Nephron (organoid): ENCODE measurements around the gene FOXA3.
A peak's percentile ranks its signal among the peaks of the same experiment; 100 is the strongest.

ENCODE experiments used
- H3K27ac Mint-ChIP-seq, 3 experiments: 2 replicates each; pipeline ENCODE4 v1.8.0; 2020; ENCODE audit warnings: mixed read lengths in 3 of 3, mild to moderate bottlenecking in 2 of 3, moderate library complexity in 1 of 3
- H3K27me3 Mint-ChIP-seq: 2 replicates; pipeline ENCODE4 v1.8.0; 2021; ENCODE audit warnings: low read depth, mild to moderate bottlenecking, moderate library complexity, mixed read lengths
- H3K36me3 Mint-ChIP-seq: 2 replicates; pipeline ENCODE4 v1.8.0; 2020; ENCODE audit warnings: low read depth, mixed read lengths
- H3K4me1 Mint-ChIP-seq: 2 replicates; pipeline ENCODE4 v1.8.0; 2020; ENCODE audit warnings: mixed read lengths
- H3K4me3 Mint-ChIP-seq, 3 experiments: 2 replicates each; pipeline ENCODE4 v1.8.0; 2020; ENCODE audit warnings: mild to moderate bottlenecking in 3 of 3, mixed read lengths in 3 of 3, moderate library complexity in 2 of 3
- H3K9me3 Mint-ChIP-seq: 2 replicates; pipeline ENCODE4 v1.8.0; 2020; ENCODE audit warnings: mixed read lengths
- TF ChIP-seq, protein P1 (sequence below), 3 experiments: fragments of 200-600 bp; sonication (generic); IDR thresholded peaks; one replicate each; pipeline ENCODE4 v1.5.0; 2021; ENCODE audit warnings: antibody characterized with exemption in 3 of 3; ENCODE audit not compliant: unreplicated experiment in 3 of 3

Gene FOXA3

DNA sequence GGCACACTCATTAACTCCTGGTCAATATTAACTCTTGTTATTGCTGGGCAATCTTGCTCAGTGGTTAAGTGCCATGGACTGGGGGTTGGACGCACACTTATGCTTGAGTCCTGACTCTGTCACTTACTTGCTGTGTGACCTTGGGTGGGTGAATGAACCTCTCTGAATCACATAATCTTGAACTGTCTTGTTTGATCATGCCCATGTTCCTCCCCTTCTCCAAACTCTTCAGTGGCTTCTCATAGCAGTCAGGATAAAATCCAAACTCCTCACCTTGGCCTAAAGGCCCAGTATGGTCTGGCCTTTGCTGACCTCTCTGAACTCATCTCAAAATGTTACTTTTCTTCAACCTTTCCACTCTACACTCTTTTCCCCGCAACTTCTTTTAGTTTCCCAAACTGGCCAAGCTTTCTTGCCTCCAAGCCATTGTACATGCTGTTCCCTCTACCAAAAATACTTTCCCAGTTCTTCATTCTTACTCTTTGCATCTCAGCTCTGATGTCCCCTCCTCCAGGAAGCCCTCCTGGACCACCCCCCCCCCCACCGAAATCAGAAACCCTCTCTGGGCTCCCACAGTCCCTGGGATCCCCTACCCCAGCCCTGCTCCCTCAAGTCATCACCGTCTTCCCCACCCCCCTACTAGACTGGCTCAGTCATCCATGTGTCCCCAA is 35.9 kb downstream of the FOXA3 start:
- peaks cover 19% of the 10 kb centered on the region for H3K27me3 Mint-ChIP-seq
- TF ChIP-seq, protein P1, sequence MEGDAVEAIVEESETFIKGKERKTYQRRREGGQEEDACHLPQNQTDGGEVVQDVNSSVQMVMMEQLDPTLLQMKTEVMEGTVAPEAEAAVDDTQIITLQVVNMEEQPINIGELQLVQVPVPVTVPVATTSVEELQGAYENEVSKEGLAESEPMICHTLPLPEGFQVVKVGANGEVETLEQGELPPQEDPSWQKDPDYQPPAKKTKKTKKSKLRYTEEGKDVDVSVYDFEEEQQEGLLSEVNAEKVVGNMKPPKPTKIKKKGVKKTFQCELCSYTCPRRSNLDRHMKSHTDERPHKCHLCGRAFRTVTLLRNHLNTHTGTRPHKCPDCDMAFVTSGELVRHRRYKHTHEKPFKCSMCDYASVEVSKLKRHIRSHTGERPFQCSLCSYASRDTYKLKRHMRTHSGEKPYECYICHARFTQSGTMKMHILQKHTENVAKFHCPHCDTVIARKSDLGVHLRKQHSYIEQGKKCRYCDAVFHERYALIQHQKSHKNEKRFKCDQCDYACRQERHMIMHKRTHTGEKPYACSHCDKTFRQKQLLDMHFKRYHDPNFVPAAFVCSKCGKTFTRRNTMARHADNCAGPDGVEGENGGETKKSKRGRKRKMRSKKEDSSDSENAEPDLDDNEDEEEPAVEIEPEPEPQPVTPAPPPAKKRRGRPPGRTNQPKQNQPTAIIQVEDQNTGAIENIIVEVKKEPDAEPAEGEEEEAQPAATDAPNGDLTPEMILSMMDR (IDR thresholded peaks at IDR 0.05; ENCODE audit: unreplicated experiment in 3 of 3), result no peak
- peaks cover 31% of the 10 kb centered on the region for H3K36me3 Mint-ChIP-seq
- H3K27ac Mint-ChIP-seq, result no peak overlapping the region
- no peaks in the 10 kb centered on the region for H3K9me3 Mint-ChIP-seq
- H3K4me3 Mint-ChIP-seq, result peak overlapping the region; percentile 41 to 78 (median 78)
- H3K4me1 Mint-ChIP-seq, result peaks cover 5% of the 10 kb centered on the region

DNA sequence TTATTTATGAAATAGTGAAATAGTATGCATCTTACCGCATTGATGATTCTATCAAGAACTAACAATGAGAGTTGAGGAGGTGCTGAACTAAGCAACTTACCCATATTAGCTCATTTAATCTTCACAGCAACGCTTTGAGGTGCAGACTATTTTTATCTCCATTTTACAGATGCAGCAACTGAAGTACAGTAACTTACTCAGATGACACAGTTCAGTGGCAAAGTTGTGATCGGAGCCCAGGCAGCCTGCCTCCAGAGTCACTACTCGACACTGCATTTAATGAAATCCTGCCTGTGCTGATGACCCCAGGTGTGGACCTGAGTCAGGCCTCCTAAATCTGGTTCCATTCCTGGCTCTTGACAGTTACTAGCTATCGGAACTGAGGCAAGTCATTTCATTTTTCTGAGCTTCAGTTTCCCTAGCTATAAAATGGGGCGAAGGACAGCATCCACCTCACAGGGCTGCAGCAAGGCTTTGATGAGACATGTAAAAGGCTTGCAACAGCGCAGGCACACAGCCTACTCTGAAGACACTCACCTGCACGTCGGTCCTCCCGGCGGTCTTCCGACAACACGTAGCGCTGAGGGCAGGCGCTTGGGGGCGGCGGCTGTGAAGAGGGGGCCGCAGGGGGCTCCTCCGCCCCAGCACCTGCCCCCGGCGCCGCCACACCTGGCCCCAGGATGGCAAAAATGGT is 36.8 kb downstream of the FOXA3 start:
- Mint-ChIP-seq H3K4me3 (peak overlapping the region; percentile 55 to 78 (median 78)), H3K27ac (no peak overlapping the region), H3K36me3 (peaks cover 23% of the 10 kb centered on the region), H3K9me3 (no peaks in the 10 kb centered on the region), H3K27me3 (peaks cover 19% of the 10 kb centered on the region), H3K4me1 (peaks cover 5% of the 10 kb centered on the region)
- TF ChIP-seq, protein P1 (IDR thresholded peaks at IDR 0.05; ENCODE audit: unreplicated experiment in 3 of 3), result no peak

DNA sequence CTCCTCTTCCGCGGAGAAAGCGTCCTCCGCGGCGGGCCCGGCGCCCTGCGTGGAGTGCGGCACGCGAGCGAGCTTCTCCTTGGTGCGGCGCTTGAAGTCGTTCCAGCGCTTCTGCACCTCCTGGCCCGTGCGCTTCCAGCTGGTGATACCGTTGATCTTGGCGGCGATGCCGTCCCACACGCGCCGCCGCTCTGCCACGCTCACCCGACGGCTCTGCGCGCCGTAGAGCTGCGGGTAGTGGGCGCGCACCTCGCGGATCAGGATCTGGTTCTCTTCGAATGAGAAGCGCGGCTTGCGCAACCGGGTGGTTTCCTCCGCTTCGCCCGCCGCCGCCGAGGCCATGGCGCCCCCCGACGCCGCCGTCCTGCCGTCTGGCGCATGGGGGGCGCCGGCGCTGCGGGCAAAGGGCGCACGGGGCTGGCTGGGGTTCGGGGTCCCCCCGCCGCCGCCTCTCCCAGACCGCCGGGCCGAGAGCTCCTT is 37.3 kb downstream of the FOXA3 start:
- peaks cover 23% of the 10 kb centered on the region for H3K36me3 Mint-ChIP-seq
- H3K27me3 Mint-ChIP-seq, result peaks cover 19% of the 10 kb centered on the region
- H3K27ac Mint-ChIP-seq, result no peak overlapping the region
- TF ChIP-seq, protein P1 (IDR thresholded peaks at IDR 0.05; ENCODE audit: unreplicated experiment in 3 of 3), result no peak
- H3K4me1 Mint-ChIP-seq, result peaks cover 5% of the 10 kb centered on the region
- H3K4me3 Mint-ChIP-seq, result peak overlapping the region; percentile 37 to 60 (median 52)
- no peaks in the 10 kb centered on the region for H3K9me3 Mint-ChIP-seq

DNA sequence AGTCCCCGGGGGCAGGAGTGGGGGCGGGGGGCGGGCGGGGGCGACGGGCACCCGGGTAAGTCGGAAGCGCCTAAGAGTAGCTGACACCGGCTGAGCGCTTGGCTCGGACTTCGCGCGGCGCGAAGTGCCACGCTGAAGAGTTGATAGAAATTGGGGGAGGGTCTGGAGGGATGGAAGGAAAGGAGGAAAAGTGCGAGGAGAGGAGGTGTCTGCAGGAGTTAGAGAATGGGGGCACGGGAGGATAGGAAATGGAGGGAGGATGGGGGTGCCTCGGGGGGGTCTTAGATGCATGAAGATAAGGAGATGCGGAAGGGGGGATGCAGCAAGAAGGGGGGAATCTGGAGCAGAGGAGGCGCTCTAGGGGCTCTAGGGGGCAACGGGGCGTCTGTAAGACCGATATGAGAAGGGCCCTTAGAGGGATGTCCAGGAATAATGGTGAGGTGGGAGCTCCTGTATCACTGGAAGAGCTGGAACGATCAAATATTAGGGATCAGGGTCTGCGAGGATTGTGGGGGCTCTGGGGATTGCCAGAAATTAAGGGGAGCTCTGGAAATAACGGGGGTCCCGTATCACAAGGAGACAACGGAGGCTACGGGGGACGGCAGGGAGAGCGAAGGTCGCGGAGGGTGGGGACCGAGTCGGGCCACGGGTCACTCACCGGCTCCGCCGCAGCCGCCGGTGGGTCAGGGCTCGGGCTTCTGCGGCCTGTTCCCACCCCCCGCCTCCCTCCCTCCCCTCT is 38.0 kb downstream of the FOXA3 start, which contains the start of gene MYPOP:
Gene MYPOP (minus strand): TSS at position 702 of the 739 bp plus-strand sequence. CDS start 840 bp downstream, outside the sequence.
- H3K27ac Mint-ChIP-seq, result peak within 1 kb of the TSS in 2 of 3 experiments; percentile 56 to 68
- H3K9me3 Mint-ChIP-seq, result no peaks in the 10 kb centered on the region
- TF ChIP-seq, protein P1 (IDR thresholded peaks at IDR 0.05; ENCODE audit: unreplicated experiment in 3 of 3), result no peak
- H3K4me3 Mint-ChIP-seq, result peak within 1 kb of the TSS; percentile 90 to 98 (median 97)
- peaks cover 5% of the 10 kb centered on the region for H3K4me1 Mint-ChIP-seq
- H3K27me3 Mint-ChIP-seq, result peaks cover 19% of the 10 kb centered on the region
- peaks cover 23% of the 10 kb centered on the region for H3K36me3 Mint-ChIP-seq

DNA sequence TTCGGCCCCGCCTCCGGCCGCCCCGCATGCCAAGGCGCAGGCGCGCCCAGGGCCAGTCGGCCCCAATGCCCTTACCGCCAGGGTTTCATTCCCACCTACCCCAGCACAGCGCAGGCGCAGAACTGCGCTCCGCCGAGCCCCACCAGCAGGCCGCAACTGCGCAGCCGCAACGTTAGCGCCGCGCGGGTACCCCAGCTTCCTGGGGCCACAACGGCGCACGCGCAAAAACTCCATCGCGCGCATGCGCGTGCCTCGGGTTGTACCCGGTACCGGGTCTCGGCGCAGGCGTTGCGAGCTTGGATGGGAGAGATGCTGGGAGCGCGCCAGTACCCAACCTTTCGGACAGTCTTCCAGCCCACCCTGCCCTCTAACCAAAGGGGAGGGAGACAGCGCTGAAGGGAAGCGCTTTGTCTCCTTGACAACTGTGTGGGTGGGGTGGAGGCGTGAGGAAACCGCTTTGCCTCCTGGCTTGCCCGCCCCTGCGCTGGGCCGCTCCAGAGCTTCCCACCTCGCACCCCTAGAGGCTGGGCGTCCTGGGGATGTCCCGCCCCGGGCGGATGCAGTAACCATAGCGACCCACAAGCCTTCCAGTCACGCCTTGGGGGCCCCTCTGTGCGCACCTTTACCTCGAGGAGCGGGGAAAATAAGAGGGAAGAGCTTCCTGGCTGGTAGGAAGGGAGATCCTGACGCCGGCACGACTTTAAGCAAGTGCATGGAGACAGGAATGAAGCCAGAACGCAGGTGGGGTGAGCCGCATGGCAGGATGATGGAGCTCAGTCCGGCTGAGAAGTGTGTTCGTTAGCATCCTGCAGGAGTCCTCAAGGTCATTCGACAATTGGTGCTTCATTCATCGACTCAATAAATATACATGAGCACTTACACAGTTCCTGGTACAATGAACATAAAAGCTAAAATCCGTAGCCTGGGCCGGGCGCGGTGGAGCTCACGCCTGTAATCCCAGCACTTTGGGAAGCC is 38.8 kb downstream of the FOXA3 start:
- TF ChIP-seq, protein P1 (IDR thresholded peaks at IDR 0.05; ENCODE audit: unreplicated experiment in 3 of 3), result no peak
- peaks cover 19% of the 10 kb centered on the region for H3K27me3 Mint-ChIP-seq

More for the DNA sequence above, 38.8 kb downstream of the FOXA3 start:
- Mint-ChIP-seq H3K9me3 (no peaks in the 10 kb centered on the region), H3K36me3 (peaks cover 23% of the 10 kb centered on the region), H3K27ac (peak overlapping the region in 2 of 3 experiments; percentile 38 to 56), H3K4me1 (peaks cover 5% of the 10 kb centered on the region), H3K4me3 (peak overlapping the region; percentile 90 to 98 (median 97))
